HFFc6 (cell line): ENCODE measurements around the gene COPE. TPM values are rescaled to one million over a fixed set of nuclear protein-coding genes. Genes with fewer than 3 reads are reported as not detected.
"Not testable (repeated sequence)": the region's sequence is repeated elsewhere in the genome, so short reads cannot be mapped to it uniquely, and the experiment has no call there.

Experiments used
- DNase-seq: peaks from one replicate; pipeline ENCODE4 v3.0.0-alpha.2; 2018
- H3K27ac Mint-ChIP-seq: 2 replicates; pipeline ENCODE4 v1.8.0; 2020; ENCODE audit warnings: mild to moderate bottlenecking, mixed read lengths
- H3K27me3 Mint-ChIP-seq: 2 replicates; pipeline ENCODE4 v1.8.0; 2021; ENCODE audit warnings: mild to moderate bottlenecking, moderate library complexity, mixed read lengths; ENCODE audit not compliant: insufficient read depth
- H3K36me3 Mint-ChIP-seq: 2 replicates; pipeline ENCODE4 v1.8.0; 2021; ENCODE audit warnings: low read depth, mixed read lengths
- H3K4me1 Mint-ChIP-seq: 2 replicates; pipeline ENCODE4 v1.8.0; 2020; ENCODE audit warnings: low read depth, mixed read lengths
- H3K4me3 Mint-ChIP-seq: 2 replicates; pipeline ENCODE4 v1.8.0; 2020; ENCODE audit warnings: mild to moderate bottlenecking, moderate library complexity, mixed read lengths
- H3K9me3 Mint-ChIP-seq: 2 replicates; pipeline ENCODE4 v1.8.0; 2020; ENCODE audit warnings: mild to moderate bottlenecking, mixed read lengths
- total RNA-seq, 6 experiments: library from RNA; stranded (reverse); fragmentation: NEBNext Ultra II Directional; extraction: Animal tissue kit (Norgen Biotek cat#: 25700); gene quantifications; 2 replicates in 1 of 6; 3 replicates in 5 of 6; pipeline ENCODE4 v1.2.3, GENCODE V29; 2021
- TF ChIP-seq, protein P1 (sequence below): fragments of 200-600 bp; sonication (generic); IDR thresholded peaks from 2 replicates; pipeline ENCODE4 v1.5.0; 2021; ENCODE audit warnings: antibody characterized with exemption, mild to moderate bottlenecking

COPE gene
- total RNA-seq, 6 experiments from 2014 or later, result 268 to 315 (median 286) TPM

DNA sequence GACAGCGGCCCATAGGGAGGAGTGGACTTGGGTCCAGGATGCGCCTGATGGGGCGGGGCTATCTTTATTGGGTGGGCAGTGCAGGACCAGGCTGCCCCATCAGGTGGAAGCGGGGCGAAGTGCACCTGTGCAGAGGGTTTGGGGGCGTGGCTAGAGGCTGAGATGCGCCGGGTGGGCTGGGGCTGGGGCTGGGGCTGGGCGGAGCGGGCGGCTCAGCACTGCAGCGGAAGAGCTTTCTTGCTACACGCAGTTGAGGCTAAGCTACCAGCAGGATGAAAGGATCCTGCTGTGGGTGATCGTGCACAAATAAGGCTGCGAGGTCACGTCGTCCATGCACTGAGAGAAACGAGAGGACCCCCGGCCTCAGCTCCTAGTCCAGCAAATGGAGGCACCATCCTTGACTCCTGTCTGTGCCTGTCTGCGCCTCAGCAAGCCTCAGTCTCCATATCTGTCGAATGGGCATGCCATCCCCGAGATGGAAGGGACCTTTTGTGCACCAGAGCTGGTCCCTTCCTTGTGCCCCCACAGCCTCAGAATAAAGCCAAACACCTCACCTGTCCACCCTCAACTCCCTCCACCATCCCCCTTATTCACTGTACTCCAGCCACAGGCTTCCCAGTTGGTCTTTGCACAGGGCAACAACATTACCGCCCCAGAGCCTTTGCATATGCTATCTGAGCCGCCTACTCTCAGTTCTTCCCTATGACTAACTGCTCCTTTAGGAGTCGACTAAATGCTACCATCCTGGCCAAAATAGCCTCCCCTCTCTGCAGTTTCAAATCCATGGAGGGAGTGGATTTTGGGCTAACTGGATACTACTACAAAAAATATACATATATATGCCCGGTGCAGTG is 42.8 kb upstream of the COPE start:
- H3K4me3 Mint-ChIP-seq, result no peak overlapping the region
- no peaks in the 10 kb centered on the region for H3K36me3 Mint-ChIP-seq
- H3K9me3 Mint-ChIP-seq, result no peaks in the 10 kb centered on the region
- no peak overlapping the region for H3K27ac Mint-ChIP-seq
- 0 out of 2 replicates have a peak, but pooled peaks cover 6% of the 10 kb centered on the region for H3K4me1 Mint-ChIP-seq
- H3K27me3 Mint-ChIP-seq, result peaks cover 7% of the 10 kb centered on the region
- no peak for DNase-seq
- TF ChIP-seq, protein P1, sequence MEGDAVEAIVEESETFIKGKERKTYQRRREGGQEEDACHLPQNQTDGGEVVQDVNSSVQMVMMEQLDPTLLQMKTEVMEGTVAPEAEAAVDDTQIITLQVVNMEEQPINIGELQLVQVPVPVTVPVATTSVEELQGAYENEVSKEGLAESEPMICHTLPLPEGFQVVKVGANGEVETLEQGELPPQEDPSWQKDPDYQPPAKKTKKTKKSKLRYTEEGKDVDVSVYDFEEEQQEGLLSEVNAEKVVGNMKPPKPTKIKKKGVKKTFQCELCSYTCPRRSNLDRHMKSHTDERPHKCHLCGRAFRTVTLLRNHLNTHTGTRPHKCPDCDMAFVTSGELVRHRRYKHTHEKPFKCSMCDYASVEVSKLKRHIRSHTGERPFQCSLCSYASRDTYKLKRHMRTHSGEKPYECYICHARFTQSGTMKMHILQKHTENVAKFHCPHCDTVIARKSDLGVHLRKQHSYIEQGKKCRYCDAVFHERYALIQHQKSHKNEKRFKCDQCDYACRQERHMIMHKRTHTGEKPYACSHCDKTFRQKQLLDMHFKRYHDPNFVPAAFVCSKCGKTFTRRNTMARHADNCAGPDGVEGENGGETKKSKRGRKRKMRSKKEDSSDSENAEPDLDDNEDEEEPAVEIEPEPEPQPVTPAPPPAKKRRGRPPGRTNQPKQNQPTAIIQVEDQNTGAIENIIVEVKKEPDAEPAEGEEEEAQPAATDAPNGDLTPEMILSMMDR, result no peak

DNA sequence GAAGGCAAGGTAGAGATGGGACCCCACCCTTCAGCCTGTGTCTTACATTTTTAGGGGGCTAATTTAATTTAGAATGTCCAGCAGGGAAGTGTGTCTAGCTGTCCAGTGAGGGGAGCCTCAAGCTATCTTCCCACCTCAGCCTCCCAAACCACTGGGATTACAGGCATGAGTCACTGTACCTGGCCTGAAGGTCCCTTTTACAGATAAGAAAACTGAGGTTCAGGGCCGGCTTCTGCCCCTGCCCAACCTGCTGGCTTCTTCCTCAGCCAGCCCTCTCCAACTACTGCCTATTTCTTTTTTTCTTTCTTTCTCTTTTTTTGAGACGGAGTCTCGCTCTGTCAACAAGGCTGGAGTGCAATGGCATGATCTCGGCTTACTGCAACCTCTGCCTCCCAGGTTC is 41.2 kb upstream of the COPE start:
- Mint-ChIP-seq H3K27me3 (peaks cover 7% of the 10 kb centered on the region), H3K4me1 (0 out of 2 replicates have a peak, but pooled peaks cover 6% of the 10 kb centered on the region), H3K27ac (no peak overlapping the region), H3K36me3 (no peaks in the 10 kb centered on the region), H3K4me3 (no peak overlapping the region), H3K9me3 (no peaks in the 10 kb centered on the region)
- no peak for DNase-seq
- TF ChIP-seq, protein P1, result no peak

DNA sequence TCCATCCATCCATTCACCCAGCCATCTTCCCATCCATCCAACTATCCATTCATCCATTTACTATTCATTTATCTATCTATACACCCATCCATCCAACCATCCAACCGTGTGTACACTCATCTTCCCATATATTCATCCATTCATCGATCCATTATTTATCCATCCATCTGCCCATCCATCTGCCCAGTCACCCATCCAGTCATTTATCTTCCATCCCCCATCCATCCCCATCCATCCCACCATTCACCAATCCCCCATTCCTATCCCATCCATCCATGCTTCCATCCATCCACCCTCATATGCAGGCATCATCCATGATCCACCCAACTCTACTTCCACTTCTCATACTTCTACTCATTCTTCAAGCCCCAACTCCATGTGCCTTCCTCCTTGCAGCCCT is 35.9 kb upstream of the COPE start:
- H3K27ac Mint-ChIP-seq, result no peak overlapping the region
- no peak for DNase-seq
- H3K4me1 Mint-ChIP-seq, result peaks cover 24% of the 10 kb centered on the region
- TF ChIP-seq, protein P1, result no peak
- H3K9me3 Mint-ChIP-seq, result no peaks in the 10 kb centered on the region
- H3K36me3 Mint-ChIP-seq, result peaks cover 10% of the 10 kb centered on the region
- peaks cover 5% of the 10 kb centered on the region for H3K27me3 Mint-ChIP-seq
- H3K4me3 Mint-ChIP-seq, result no peak overlapping the region

DNA sequence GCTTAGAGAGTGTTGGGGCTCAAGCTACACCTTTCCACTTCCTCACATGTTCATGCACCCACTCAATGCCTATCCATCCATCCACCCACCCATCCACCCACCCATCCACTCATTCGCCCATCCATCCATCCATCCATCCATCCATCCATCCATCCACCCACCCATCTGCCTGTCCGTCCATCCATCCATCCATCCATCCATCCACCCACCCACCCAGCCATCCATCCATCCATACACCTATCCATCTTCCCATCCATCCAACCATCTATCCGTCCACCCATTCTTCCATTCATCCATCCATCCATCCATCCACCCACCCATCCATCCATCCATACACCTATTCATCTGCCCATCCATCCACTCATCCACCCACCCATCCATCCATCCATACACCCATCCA is 34.9 kb upstream of the COPE start:
- DNase-seq, result no peak
- TF ChIP-seq, protein P1, result no peak
- Mint-ChIP-seq H3K9me3 (no peaks in the 10 kb centered on the region), H3K27ac (no peak overlapping the region), H3K36me3 (peaks cover 10% of the 10 kb centered on the region), H3K4me1 (peaks cover 24% of the 10 kb centered on the region), H3K27me3 (peaks cover 4% of the 10 kb centered on the region), H3K4me3 (no peak overlapping the region)

DNA sequence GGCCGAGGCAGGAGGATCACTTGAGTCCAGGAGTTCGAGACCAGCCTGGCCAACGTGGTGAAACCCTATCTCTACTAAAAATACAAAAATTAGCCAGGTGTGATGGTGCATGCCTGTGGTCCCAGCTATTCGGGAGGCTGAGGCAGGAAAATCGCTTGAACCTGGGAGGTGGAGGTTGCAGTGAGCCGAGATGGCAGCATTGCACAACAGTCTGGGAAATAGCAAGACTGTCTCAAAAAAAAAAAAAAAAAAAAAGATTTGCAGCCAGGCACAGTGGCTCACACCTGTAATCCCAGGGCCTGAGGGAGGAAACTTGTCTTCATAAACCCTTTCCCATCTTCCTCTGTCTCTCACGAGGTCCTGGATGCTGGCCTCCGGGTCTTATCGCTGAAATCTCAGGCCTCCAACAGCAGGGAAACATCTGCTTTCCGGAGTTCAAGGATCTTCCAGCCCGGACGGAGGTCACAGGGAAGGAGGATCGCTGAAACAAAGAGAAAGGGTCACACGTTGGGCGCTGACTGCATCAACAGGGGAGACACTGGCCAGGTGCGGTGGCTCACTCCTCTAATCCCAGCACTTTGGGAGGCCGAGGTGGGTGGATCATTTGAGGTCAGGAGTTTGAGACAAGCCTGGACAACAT is 33.3 kb upstream of the COPE start:
- peaks cover 10% of the 10 kb centered on the region for H3K36me3 Mint-ChIP-seq
- not testable (repeated sequence) for H3K9me3 Mint-ChIP-seq, H3K4me3 Mint-ChIP-seq, H3K27me3 Mint-ChIP-seq, DNase-seq, H3K27ac Mint-ChIP-seq
- H3K4me1 Mint-ChIP-seq, result peaks cover 23% of the 10 kb centered on the region

DNA sequence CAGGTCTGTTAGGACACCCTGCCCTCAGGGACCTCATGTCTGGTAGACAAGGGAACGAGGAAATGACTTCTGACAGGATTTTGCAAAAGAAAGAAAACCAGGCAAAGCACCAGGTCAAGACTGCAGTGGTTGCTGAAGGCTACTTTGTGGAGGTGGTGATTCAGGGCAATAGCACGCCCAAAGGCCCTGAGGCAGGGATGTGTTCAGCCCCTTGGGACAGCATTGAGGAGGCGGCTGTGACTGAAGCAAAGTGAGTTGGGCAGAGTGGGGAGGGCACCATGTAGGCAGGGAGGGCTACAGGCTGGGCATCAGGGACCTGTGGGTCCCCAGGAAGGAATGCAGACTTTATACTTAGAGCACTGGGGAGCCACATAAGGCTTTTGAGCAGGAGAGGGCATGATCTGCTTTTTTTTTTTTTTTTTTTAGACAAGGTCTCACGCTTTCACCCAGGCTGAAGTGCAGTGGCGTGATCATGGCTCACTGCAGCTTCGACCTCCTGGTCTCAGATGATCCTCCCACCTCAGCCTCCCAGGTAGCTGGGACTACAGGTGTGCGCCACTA is 32.6 kb upstream of the COPE start:
- H3K4me1 Mint-ChIP-seq, result peaks cover 18% of the 10 kb centered on the region
- H3K36me3 Mint-ChIP-seq, result peaks cover 11% of the 10 kb centered on the region
- TF ChIP-seq, protein P1, result no peak
- H3K27ac Mint-ChIP-seq, result peak overlapping the region; percentile 86
- no peaks in the 10 kb centered on the region for H3K9me3 Mint-ChIP-seq
- peaks cover 1% of the 10 kb centered on the region; the same call in 1 of the 2 replicates for H3K27me3 Mint-ChIP-seq
- peak; percentile 94 for DNase-seq
- peak overlapping the region; percentile 5; the same call in 1 of the 2 replicates for H3K4me3 Mint-ChIP-seq
